HCT116 (cell line): ENCODE measurements around the gene SLC52A3.

Experiments used
- ATF3 ChIP-seq: IDR thresholded peaks from 2 replicates; pipeline ENCODE4 v1.6.1; 2012
- POLR2A ChIP-seq: IDR thresholded peaks from 2 replicates; pipeline ENCODE4 v1.7.0; 2011; ENCODE audit warnings: borderline replicate concordance; ENCODE audit not compliant: insufficient read depth, insufficient read length; ENCODE audit errors: extremely low read depth
- POLR2AphosphoS5 ChIP-seq: IDR thresholded peaks from 2 replicates; pipeline ENCODE4 v1.6.1; 2011; ENCODE audit warnings: mild to moderate bottlenecking, low read depth, low read length, moderate library complexity

DNA sequence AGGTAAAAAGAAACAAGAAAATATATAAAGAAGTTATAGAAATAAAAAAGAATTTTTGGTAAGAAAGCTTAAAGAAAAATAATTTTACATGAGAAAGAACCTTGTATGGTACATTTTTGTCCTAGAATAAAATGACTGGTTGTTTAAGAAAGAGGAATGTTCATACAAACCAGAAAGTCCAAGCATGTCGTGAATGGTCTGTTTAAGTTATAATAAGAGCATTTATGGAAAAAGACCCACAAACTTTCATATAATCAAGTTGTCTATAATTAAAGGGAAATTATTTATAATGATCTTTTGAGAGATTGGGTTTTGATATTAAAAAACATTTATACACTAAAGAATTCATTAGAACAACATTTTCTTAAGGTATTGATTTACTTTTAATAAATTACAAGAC is 37.4 kb upstream of the SLC52A3 start:
- TF ChIP-seq ATF3, result no peak
- TF ChIP-seq POLR2A, result no peak
- no peak for TF ChIP-seq POLR2AphosphoS5
